ENCODE measurements around the gene TFAP2D. TPM values are rescaled to one million over a fixed set of nuclear protein-coding genes. Genes with fewer than 3 reads are reported as not detected.

Gene TFAP2D
- total RNA-seq, 2 donors from 2014 or later, result not detected

DNA sequence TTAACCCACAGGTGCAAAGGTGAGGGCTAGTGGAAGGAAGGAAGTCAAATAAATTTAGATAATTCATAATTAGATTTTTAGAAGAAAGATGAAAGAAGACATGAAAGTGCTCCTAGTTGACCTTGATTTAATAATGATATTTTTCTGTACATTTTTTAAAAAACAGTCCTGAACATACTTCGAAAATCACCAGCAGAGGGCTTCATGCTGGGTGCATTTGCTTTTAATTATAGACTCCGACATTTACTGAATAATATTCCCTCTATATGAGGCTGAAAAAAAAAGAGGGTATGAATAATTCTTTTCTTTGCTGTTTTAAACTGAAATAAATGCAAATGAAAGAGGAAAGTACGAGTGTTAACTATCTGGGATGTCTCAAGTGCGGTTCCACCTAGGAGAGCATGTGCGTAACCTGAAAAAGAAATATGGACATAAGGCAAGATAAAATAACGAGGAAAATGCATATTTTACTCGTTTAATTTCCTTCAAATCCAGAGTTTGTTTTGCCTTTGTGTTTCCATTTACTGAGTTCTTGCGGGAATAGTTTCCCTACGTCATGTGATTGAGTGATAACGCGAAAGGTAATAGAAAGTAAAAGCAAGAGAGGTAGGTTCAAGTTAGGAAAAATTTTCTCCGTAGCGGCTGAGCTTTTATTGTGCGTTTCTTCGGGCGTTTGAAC lies 102.2 kb downstream of the TFAP2D start:
- no peak for DNase-seq (ENCODE audit: low spot score)
- intact Hi-C loops (cut with DNase I), result loop anchor here in 1 of 2 donors (10.0 kb wide), 1 partner anchor 1209 kb away; no protein-coding TSS in a partner anchor

DNA sequence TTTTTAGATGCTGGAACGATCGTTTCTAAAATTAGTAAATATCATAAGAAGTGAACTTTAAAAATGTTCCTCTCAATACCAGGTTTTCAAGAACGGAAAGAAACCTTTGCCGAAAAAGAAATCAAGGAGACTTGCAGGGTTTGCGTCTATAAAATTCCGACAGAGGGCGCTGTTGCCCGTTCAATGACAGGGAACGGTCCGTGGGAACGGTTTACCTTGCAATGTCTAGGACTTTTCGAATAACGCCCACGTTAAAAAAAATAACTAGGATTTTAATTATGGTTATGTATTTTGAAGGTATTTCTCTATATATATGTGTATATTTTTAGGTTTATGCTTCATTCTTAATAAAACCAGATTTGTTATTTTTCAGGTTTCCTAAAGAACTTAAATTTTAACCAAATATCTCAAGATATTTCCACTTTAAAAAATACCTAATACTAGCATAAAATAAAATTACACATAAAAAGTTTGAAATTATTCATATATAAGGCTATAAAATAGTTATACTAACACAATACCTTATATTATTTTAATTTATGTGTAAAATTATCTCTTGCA lies 102.9 kb downstream of the TFAP2D start:
- intact Hi-C loops (cut with DNase I), result loop anchor here in 1 of 2 donors (10.0 kb wide), 1 partner anchor 1209 kb away; no protein-coding TSS in a partner anchor
- DNase-seq (ENCODE audit: low spot score), result peak; percentile 82

DNA sequence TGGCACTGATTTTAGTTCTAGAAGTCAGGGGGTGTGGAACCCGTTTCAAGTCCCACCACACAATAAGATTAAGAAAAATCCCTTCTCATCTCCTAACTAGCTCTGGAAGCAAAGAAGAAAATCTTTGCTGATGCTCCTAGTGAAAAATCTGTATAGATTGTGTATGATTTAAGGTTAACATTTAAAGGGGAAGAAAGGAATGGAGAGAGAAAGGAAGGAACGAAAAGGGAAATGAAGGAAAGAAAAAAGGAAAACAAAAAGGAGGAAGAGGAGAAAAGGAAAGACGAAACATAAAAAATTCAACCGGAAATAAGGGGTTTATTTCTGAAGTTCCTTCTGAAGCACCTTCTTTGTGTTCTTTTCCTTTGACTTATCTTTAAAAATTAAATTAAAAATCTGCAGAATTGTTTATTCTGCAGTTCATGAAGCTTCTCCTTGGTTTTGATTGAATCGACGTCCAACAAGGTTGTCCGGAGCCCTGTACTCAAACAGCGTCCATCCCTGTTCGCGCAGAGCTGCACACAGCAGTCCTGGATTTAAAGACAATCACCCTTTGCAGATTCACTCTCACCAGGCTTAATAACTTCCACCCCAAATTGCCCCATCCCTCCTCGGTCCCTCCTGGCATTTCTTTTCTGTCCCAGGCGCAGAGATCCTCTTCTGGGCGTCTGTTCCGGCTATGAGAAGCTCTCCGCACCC lies 103.8 kb downstream of the TFAP2D start:
- DNase-seq (ENCODE audit: low spot score), result no peak
- intact Hi-C loops (cut with DNase I), result loop anchor here in 1 of 2 donors (10.0 kb wide), 1 partner anchor 1208 kb away; no protein-coding TSS in a partner anchor

DNA sequence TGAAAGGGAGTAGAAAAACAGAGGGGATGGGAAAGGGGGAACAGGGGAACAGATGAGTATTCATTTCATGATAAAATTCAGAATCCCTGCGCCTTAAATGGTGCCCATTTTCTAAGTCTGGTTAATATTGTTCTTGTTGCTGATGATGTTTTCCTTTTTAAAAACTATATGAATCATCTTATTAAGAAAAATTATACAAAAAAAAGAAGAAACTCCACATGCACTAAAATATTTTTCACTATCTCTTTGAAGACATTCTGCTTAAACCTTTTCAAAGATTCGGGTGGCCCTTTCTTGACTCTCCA lies 104.3 kb downstream of the TFAP2D start:
- no peak for DNase-seq (ENCODE audit: low spot score)
- intact Hi-C loops (cut with DNase I), result loop anchor here in 1 of 2 donors (10.0 kb wide), 1 partner anchor 1207 kb away; no protein-coding TSS in a partner anchor

DNA sequence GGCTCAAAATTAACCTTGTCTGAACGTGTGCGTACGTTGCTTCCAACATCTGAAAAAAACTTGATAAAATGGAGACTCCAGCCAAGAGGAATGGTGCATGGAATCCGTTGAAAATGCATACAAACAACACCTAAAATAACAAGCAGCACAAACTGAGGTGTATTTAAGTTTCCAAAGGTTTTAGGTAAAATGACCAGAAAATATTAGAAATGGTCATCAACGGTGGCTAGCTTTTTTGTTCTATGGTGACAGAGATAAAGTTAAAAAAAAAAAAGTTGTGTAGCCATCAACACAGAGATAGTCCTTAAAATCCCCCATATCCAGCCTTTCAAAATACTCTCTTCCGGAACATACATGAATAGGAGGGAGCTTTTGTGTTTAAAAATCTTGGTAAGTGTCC lies 104.7 kb downstream of the TFAP2D start:
- no peak for DNase-seq (ENCODE audit: low spot score)
- intact Hi-C loops (cut with DNase I), result loop anchor here in 1 of 2 donors (10.0 kb wide), 1 partner anchor 1207 kb away; no protein-coding TSS in a partner anchor

DNA sequence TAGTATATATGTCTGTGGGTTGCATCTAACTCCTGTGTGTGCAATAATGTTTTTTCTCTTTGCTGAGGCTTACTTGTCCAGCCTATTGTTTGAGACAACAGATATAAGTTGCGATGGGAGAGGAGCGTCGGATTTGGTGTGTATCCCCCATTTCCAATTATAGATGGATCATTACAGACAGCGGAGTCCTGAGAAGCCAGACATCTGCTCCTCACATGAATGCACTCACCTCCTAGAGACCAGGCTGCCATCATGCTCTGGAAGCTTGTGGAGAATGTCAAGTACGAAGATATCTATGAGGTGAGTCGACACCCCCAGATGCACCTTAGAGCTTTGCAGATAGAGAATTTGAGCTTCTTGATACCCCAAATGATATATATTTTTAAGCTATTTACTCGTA lies 105.3 kb downstream of the TFAP2D start, which contains the start of gene TFAP2B:
TSS of gene TFAP2B (plus strand) at position 199 of the 400 bp plus-strand sequence. CDS start at position 220, 21 bp downstream.
- no peak for DNase-seq (ENCODE audit: low spot score)
- intact Hi-C loops (cut with DNase I), result loop anchor here in 1 of 2 donors (10.0 kb wide), 1 partner anchor 1206 kb away; no protein-coding TSS in a partner anchor

DNA sequence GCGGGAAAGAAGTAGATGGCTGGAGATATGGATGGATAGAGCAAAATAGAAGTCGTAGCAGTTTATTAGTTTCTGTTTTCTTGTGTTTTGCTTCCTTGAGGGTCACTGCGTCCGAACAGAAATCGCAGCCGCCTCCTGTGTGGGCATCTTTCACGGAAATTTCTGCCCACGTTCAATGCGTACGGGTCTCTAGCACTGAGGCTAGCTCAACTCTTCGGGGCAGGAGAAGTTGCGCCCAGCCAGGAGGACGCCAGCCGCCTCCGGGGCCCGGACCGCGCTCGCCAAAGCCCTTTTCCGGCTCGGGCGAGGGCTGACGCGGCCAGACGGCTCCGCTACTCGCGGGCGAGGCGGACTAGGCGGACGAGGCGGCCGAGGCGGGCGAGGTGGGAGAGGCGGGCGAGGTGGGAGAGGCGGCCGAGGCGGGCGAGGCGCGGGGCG lies 106.2 kb downstream of the TFAP2D start:
- intact Hi-C loops (cut with DNase I), result loop anchor here in 1 of 2 donors (10.0 kb wide), 1 partner anchor 1205 kb away; no protein-coding TSS in a partner anchor
- DNase-seq (ENCODE audit: low spot score), result no peak

DNA sequence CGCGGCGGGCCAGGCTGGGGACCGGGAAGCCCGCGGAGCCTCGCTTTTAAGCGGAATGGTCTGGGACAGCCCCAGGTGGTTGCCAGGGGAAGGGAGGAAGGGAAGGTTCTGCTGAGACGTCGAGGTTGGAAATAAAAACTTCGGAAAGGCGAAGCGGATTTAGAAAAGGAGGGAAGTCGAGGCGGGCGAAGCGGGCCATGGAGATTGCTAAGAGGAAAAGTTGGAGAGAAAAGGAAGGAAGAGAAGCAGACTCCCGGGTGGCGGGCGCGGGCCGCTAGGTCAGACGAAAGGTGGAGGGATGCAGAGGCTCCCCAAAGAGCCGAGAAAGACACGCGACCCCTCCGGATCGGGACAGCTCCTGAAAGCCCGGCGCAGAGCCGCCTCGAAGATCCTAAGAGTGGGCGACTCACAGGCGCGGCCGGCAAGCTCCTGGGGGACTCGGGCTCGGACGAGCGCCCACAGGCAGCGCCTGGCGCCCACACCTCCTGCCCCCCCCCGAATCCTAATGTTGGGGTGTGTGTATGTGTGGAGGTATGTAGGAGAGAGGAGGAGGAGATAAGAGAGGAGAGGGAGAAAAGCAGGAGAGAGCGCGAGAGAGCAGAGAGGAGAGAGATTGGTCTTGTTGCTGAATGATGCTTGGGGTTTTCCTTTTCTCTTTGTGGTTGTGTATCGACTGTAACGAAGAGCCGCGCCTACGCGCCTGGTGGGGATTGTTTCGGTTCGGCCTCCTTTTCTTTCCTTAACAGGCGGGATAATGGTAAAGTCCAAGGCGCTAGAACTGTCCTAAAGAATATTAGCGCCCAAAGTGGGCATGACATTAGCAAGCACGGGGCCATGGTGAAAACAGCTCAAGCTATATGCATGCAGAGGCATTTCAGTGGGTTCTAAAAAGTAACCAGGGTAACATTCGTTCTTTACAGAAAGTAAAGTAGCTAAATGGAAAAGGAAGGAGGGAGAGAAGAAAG lies 106.9 kb downstream of the TFAP2D start:
- intact Hi-C loops (cut with DNase I), result loop anchor here in 1 of 2 donors (10.0 kb wide), 1 partner anchor 1205 kb away; no protein-coding TSS in a partner anchor
- DNase-seq (ENCODE audit: low spot score), result no peak

DNA sequence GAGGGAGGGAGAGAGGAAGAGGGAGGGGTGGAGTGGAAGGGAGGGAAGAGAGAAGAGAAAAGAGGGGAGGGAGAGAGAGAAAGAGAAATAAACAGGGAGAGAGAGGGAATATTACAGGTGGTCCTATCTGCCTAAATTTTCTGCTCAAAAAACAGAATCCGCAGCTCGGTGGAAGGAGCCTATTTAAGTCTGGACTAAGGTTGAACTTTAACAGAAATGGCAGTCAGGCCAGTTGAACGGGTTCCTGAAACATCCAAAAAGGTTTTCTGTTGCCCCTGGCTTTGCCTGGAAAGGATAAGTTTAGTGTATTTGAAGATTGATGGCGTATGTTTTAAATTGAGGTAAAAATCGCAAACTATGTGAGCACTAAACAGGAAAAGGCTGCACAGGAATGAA lies 107.5 kb downstream of the TFAP2D start:
- no peak for DNase-seq (ENCODE audit: low spot score)
- intact Hi-C loops (cut with DNase I), result no loop called here

DNA sequence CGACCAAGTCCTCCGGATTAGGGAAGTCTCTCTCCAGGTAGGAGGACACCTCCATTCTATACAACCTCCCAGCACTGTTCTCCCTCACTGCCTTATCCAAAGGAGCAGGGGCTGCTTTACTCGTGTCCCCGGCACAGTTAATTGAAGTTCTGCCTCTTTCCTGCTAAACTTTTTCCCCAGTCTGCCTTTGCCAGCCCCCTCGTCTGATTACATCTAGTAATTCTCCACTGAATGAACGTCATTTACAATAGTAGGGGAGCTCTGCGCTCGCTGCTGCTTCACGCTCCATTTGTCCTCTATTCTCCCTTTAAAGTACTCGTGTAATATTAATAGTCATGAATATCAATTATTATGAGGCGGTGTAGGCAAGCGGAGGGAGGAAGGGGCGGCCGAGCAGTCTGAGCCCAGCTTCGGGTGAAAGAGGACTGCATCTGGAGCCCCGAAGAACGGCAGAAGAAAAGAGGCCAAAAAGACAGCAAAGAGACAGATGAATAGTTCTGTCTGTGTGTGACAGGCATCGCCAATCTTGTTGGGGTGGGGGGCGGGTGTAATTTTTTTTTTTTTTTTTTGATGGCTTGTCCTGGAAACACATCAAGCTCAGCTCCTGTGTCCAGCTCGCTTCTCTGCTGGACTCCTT lies 108.2 kb downstream of the TFAP2D start:
- intact Hi-C loops (cut with DNase I), result no loop called here
- no peak for DNase-seq (ENCODE audit: low spot score)

DNA sequence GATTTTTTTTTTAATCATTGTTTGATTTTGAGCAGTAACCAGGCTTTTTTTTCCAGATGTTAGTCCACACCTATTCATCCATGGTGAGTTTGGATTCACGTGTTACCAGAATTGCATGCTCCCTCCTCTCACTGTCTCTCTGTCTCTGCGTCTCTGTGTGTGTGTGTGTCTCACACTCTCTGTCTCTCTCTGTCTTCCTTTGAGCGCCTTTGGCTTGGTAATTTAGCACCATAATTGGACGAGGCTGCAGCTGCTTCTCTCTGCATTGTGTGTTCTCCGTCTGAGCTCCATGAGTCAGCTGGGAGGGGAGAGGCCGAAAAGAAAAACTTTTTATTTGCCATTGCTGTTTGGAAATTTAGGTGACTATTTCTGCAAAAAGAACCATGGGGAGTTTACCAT lies 108.8 kb downstream of the TFAP2D start:
- intact Hi-C loops (cut with DNase I), result no loop called here

More for the DNA sequence above, 108.8 kb downstream of the TFAP2D start:
- no peak for DNase-seq (ENCODE audit: low spot score)

Other genes with a start within 250 kb of the TFAP2D start
- gene TFAP2B, start 105.3 kb downstream of the TFAP2D start, total RNA-seq, result not detected

Measured in posterior vena cava (tissue), 2 donors.